Skeletal muscle satellite cell (primary cell): ENCODE results near the gene TCAIM.

Experiments
- H3K27me3 ChIP-seq: 2 replicates; pipeline ENCODE4 v1.7.0; 2013; ENCODE audit warnings: low read length; ENCODE audit not compliant: control insufficient read depth, insufficient read depth
- H3K36me3 ChIP-seq: 2 replicates; pipeline ENCODE4 v1.7.0; 2013; ENCODE audit warnings: mild to moderate bottlenecking, control low read depth, low read length; ENCODE audit not compliant: insufficient read depth
- H3K4me1 ChIP-seq: 2 replicates; pipeline ENCODE4 v1.7.0; 2013; ENCODE audit warnings: low read length; ENCODE audit not compliant: control insufficient read depth, insufficient read depth
- H3K4me2 ChIP-seq: 2 replicates; pipeline ENCODE4 v1.7.0; 2013; ENCODE audit warnings: mild to moderate bottlenecking, low read length
- H3K4me3 ChIP-seq: 2 replicates; pipeline ENCODE4 v1.7.0; 2013; ENCODE audit warnings: low read length
- H3K9ac ChIP-seq: 2 replicates; pipeline ENCODE4 v1.7.0; 2013; ENCODE audit warnings: mild to moderate bottlenecking, low read depth, low read length, moderate library complexity
- H3K9me3 ChIP-seq: replicated peaks from 2 replicates; pipeline ENCODE4 v1.7.0; 2013; ENCODE audit warnings: mild to moderate bottlenecking, control low read depth, low read length

Gene TCAIM

DNA sequence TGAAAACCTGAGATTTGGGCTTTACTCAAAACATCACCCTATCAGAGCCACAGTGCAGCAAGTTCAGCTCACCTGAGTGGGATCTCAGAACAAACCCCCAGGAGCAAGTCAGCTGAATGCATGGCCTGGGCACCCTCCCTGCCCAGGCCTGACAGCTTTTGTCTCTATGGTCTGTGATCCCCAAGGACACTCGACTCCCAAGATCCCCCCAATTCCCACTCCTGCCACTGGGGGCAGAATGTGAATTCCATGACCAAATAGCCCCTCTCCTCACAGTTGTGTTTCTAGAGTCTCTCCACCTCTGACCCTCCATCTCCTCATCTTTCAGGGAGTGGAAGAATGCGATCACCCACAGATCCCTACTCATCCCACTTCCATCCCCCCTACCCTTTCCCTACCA, 80.0 kb downstream of the TCAIM start:
- Histone ChIP-seq H3K36me3 (no peaks in the 10 kb centered on the region), H3K4me3 (no peak overlapping the region)

DNA sequence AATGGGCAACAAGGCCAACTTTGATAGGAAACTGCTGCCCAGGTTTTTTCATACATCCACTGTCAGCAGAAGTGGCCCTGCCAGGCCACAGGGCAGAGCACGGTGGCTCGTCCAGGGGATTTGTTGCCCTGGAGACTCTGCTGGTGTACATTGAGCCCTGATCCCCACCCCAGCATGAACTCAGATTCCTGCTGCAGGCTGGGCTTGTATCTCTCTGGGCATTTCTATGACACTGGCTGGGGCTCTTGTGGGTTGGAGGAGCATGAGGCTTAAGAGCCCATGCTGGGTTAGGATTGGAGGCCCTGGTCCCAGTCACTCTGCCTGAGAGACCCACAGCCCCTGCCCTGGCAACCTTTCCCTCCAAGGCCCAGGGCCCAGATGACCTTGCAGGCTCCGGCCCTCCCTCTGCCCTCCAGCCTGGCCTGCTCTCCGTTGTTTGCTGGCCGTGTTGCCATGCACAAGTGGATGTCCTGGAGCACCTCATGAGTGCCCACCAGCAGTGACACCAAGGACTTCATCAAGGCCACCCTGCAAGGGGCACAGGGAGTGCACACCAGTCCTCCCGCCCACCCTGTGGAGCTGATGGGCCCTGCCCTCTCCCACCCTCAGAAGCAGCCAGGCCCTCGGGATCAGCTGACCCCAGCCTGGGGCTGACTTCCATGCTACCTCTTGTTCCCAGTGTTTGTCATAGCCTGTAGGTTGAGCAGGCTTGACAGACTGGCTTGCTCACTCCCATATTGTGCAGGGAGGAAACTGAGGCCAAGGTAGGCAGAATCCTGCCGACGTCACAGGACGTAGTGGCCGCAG, 80.8 kb downstream of the TCAIM start:
- Histone ChIP-seq H3K27me3 (no peaks in the 10 kb centered on the region), H3K4me2 (no peak overlapping the region), H3K4me1 (no peaks in the 10 kb centered on the region), H3K9ac (no peak overlapping the region), H3K9me3 (no peaks in the 10 kb centered on the region), H3K4me3 (no peak overlapping the region), H3K36me3 (no peaks in the 10 kb centered on the region)

More for the DNA sequence above, 80.0 kb downstream of the TCAIM start:
- H3K4me1 ChIP-seq = no peaks in the 10 kb centered on the region
- H3K27me3 ChIP-seq = no peaks in the 10 kb centered on the region
- H3K9me3 ChIP-seq = no peaks in the 10 kb centered on the region
- H3K4me2 ChIP-seq = no peak overlapping the region
- no peak overlapping the region for H3K9ac ChIP-seq

DNA sequence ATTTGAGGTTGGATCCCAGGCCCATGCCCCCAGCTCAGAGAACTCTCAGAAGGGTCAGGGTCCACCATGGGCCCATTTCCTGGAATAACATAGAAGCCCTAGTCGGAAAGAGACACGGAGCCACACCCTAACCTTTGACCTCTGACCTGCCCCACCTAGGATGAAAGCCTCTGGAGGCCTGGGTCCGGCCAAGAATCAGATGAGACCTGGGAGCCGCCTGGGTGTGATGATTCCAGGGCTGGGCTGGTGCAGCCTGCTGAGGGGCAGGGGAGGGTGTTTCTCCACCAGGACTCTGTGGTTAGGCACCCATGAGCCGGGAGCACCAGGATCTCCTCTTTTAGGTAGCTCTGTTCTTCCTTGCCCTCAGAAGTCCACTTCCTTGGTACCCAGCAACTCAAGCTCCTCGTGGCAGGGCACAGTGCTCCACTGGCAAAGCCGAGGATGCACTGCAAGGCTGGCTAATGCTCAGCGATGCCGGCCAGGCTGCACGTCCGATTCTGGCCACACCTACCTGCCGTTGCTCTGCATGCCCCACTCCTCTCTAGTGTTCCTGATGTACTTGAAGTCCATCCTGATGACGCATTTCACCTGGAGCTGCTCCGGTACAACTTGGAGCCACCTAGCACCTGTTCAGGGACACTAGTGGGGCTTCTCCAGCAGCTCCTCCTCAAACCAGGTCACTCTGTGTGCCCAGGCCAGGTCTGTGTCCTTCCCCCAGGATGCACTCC, 81.5 kb downstream of the TCAIM start:
- Histone ChIP-seq H3K36me3 (no peaks in the 10 kb centered on the region), H3K9me3 (no peaks in the 10 kb centered on the region), H3K4me2 (no peak overlapping the region), H3K4me1 (no peaks in the 10 kb centered on the region), H3K9ac (no peak overlapping the region), H3K4me3 (no peak overlapping the region), H3K27me3 (peaks cover 7% of the 10 kb centered on the region)

DNA sequence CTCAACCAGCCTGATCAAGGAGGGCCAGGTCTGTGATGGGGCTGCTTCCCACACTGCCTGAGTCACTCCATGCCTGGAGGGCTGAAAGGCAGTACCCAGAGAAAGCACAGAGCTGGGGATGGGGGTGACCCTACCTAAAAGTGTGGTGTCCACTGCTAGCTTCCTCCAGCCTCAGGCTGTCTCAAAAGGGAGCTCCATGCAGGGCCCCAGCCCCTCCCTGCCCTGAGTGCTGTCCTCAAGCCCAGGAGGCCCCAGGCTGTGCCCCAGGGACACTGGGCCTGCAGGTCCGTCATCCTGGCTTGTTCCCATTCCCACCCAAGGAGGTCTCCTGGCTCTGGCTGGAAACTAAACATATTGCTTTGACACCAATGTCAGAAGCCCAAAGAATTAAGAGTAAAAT, 82.1 kb downstream of the TCAIM start:
- H3K9me3 ChIP-seq = no peaks in the 10 kb centered on the region
- H3K4me1 ChIP-seq = no peaks in the 10 kb centered on the region
- no peak overlapping the region for H3K4me3 ChIP-seq
- peaks cover 7% of the 10 kb centered on the region for H3K27me3 ChIP-seq
- no peak overlapping the region for H3K4me2 ChIP-seq
- no peak overlapping the region for H3K9ac ChIP-seq
- H3K36me3 ChIP-seq = no peaks in the 10 kb centered on the region

DNA sequence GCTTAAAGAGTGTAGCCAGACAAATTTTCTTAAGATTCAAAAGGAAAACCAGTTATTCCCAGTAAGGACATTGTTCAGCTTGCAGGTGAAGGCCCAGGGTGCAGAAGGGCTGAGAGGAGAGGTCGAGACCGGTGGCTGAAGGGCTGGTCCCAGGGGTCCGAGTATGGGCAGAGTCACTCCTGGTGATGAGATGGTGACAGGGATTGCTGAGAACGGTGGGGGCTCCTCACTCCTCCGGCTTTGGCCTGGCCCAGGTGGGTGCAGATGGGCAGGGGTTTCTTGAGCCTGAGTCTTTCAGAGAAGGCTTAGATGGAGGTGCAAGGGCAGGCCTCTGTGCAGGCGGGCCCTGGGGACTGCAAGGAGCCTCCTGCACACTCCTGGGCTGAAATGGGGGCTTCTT, 82.7 kb downstream of the TCAIM start:
- H3K4me1 ChIP-seq = no peaks in the 10 kb centered on the region
- no peak overlapping the region for H3K4me2 ChIP-seq
- H3K36me3 ChIP-seq = no peaks in the 10 kb centered on the region
- H3K27me3 ChIP-seq = peaks cover 7% of the 10 kb centered on the region
- H3K4me3 ChIP-seq = no peak overlapping the region
- no peak overlapping the region for H3K9ac ChIP-seq
- no peaks in the 10 kb centered on the region for H3K9me3 ChIP-seq

DNA sequence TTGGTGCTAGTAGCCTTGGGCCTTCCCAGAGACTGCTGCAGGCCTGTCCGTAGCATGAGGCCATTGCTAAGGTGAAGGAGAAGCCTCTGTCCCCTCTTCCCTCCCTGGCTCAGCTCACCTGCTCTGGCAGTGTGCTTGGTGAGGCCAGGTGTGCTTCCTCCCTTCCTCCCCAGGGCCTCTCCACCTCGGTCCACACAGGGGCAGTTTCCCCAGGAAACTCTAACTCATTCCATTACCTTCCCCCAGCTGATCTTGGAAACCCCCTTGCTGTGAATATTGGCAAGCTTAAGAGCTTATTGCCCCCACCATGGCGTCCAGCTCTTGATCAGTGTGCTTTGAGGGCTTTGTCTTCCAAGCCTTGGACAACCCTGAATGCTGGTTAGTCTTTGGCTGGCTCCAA, 86.2 kb downstream of the TCAIM start:
- H3K4me2 ChIP-seq = no peak overlapping the region
- no peak overlapping the region for H3K4me3 ChIP-seq
- H3K9ac ChIP-seq = no peak overlapping the region
- H3K4me1 ChIP-seq = no peaks in the 10 kb centered on the region
- peaks cover 11% of the 10 kb centered on the region for H3K27me3 ChIP-seq
- no peaks in the 10 kb centered on the region for H3K9me3 ChIP-seq
- no peaks in the 10 kb centered on the region for H3K36me3 ChIP-seq

DNA sequence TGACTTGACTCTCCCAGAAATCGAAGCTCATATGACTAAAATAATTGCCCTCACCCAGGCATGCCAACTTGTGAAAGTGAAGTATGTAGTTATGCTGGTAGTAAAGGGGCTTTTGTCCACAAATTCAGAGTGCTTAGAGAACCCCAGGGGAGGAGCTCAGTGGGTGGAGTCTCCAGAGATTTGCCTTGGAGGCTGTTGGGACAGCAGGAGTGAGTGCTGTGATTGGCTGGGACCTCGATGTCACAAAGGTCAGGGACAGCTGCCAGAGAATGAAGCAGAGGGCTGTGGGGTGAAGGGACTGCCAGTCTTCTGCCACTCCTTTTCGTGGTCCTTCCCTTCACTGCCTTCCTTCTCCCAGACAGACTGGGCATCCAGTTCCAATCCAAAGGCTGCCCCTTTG, 89.1 kb downstream of the TCAIM start:
- Histone ChIP-seq H3K9me3 (no peaks in the 10 kb centered on the region), H3K27me3 (peaks cover 24% of the 10 kb centered on the region), H3K4me1 (no peaks in the 10 kb centered on the region), H3K9ac (no peak overlapping the region), H3K4me2 (no peak overlapping the region), H3K36me3 (no peaks in the 10 kb centered on the region), H3K4me3 (no peak overlapping the region)

DNA sequence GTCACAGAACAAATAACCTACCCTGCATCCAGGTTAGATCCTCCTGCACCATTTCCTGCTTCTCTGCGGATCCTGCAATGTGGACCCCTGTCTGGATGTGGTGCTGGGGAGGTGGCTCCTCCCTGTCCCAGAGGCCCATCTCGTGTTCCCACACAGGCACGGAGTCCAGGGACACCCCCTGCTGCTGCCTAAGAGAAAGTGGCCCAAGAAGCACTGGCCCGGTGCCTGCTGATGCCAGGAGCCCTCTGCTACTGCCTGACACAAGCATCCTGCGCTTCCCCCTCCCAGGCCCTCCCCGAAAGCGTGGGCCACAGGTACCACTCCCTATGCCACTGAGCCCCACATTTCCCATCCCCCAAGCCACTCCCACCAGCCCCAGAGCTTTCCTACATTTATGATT, 90.3 kb downstream of the TCAIM start:
- Histone ChIP-seq H3K9ac (no peak overlapping the region), H3K36me3 (no peaks in the 10 kb centered on the region), H3K4me2 (no peak overlapping the region), H3K4me1 (no peaks in the 10 kb centered on the region), H3K27me3 (peaks cover 24% of the 10 kb centered on the region), H3K4me3 (no peak overlapping the region), H3K9me3 (no peaks in the 10 kb centered on the region)

DNA sequence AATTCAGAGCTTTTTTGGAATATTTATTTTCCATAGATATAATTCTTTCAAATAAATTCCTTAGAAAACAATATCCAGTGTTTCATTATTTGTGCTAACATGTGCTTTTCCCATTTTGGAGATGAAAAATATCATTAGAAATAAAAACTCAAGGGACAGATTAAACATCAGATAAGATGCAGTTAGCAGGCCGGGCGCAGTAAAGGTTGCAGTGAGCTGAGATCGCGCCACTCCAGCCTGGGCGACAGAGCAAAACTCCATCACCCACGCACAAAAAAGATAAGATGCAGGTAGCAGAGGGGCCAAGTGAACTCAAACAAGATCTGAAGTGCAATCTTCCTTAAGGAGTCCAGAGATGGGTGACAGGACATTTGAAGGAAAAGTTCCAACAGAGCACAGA, 90.9 kb downstream of the TCAIM start:
- Histone ChIP-seq H3K27me3 (peaks cover 23% of the 10 kb centered on the region), H3K9me3 (no peaks in the 10 kb centered on the region), H3K36me3 (no peaks in the 10 kb centered on the region), H3K4me1 (no peaks in the 10 kb centered on the region), H3K4me2 (no peak overlapping the region), H3K4me3 (no peak overlapping the region), H3K9ac (no peak overlapping the region)

DNA sequence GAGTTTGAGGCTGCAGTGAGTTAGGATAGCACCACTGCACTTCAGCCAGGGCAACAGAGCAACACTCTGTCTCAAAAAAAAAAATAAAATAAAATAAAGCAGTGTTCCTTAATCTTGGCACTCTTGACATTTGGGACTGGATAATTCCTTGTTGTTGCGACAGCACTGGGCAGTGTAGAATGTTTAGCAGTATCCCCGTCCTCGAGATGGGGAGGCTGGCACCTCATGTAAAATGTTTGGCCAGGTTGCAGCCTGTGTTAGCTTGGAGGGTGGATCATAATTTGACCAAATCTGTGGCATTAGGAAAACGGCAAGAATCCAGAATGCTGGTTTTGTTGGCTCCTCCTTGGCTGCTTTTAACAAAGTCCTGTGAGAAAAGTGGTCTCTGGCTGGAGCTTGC, 91.9 kb downstream of the TCAIM start:
- Histone ChIP-seq H3K36me3 (no peaks in the 10 kb centered on the region), H3K4me1 (no peaks in the 10 kb centered on the region), H3K4me2 (no peak overlapping the region), H3K9ac (no peak overlapping the region), H3K4me3 (no peak overlapping the region), H3K27me3 (peaks cover 16% of the 10 kb centered on the region), H3K9me3 (no peaks in the 10 kb centered on the region)

DNA sequence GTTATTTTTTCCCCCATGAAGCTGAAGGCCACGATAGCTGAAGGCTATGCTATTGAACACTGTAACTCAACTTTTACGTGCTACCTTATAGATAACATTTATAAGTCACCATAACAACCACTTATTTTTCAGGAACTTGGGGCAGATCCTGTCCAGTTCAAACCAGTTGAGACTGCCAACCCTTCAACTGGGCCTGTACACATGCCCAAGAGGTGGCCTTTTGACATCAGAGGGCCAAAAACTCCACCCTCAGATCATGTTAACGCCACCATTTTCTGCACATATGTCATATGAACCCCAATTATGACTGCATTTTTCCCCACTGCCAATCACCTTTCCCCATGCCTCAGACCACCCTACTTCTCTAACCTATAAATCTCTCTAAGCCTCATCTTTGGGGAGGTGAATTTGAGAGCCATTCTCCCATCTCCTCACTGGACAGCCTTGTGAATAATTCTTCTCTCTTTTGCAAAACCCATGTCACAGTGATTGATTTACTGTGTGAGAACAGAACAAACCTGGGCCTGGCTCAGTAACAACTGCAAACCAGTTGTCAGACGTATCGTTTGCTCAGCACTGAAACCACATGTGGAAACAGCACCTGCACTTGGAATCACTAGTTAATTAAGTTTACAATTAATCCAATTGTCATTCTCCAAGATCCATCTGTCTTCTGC, 96.4 kb downstream of the TCAIM start:
- no peak overlapping the region for H3K4me2 ChIP-seq
- H3K36me3 ChIP-seq = no peaks in the 10 kb centered on the region
- H3K9ac ChIP-seq = no peak overlapping the region

More for the DNA sequence above, 96.4 kb downstream of the TCAIM start:
- Histone ChIP-seq H3K27me3 (peaks cover 13% of the 10 kb centered on the region), H3K4me1 (no peaks in the 10 kb centered on the region), H3K9me3 (no peaks in the 10 kb centered on the region), H3K4me3 (no peak overlapping the region)
